Smooth muscle cell (in vitro differentiated cells): ENCODE measurements around the gene PDS5B. TPM values are rescaled to one million over a fixed set of nuclear protein-coding genes. Genes with fewer than 3 reads are reported as not detected.

Experiments used
- DNase-seq: peaks from one replicate; lab custom pipeline; 2025; ENCODE audit not compliant: unreplicated experiment; lab: John Stamatoyannopoulos, UW
- H2AFZ ChIP-seq: fragments of 200-600 bp; sonication (generic); 2 replicates; pipeline ENCODE4 v1.6.0; 2016; ENCODE audit warnings: antibody characterized with exemption, low read depth, mild to moderate bottlenecking
- H3F3A ChIP-seq: fragments of 200-600 bp; sonication (generic); 2 replicates; pipeline ENCODE4 v1.6.0; 2017; ENCODE audit warnings: antibody characterized with exemption, low read depth
- H3K27ac ChIP-seq: fragments of 200-600 bp; sonication (generic); 2 replicates; pipeline ENCODE4 v1.5.1; 2016; ENCODE audit warnings: low read depth, mild to moderate bottlenecking
- H3K27me3 ChIP-seq: fragments of 200-600 bp; sonication (generic); 2 replicates; pipeline ENCODE4 v1.6.1; 2016; ENCODE audit warnings: low read depth, mild to moderate bottlenecking
- H3K36me3 ChIP-seq: fragments of 200-600 bp; sonication (generic); 2 replicates; pipeline ENCODE4 v1.5.1; 2016; ENCODE audit warnings: low read depth
- H3K4me1 ChIP-seq: fragments of 200-600 bp; sonication (generic); 2 replicates; pipeline ENCODE4 v1.5.1; 2016; ENCODE audit warnings: low read depth
- H3K4me2 ChIP-seq: fragments of 200-600 bp; sonication (generic); 2 replicates; pipeline ENCODE4 v1.6.0; 2016; ENCODE audit warnings: mild to moderate bottlenecking
- H3K4me3 ChIP-seq: fragments of 200-600 bp; sonication (generic); 2 replicates; pipeline ENCODE4 v1.5.1; 2016; ENCODE audit warnings: mild to moderate bottlenecking
- H3K79me2 ChIP-seq: fragments of 200-600 bp; sonication (generic); 2 replicates; pipeline ENCODE4 v1.6.0; 2016; ENCODE audit warnings: low read depth, mild to moderate bottlenecking
- H3K9ac ChIP-seq: fragments of 200-600 bp; sonication (generic); 2 replicates; pipeline ENCODE4 v1.6.0; 2016; ENCODE audit warnings: low read depth
- H3K9me3 ChIP-seq: fragments of 200-600 bp; sonication (generic); replicated peaks from 2 replicates; pipeline ENCODE4 v1.5.1; 2016; ENCODE audit warnings: low read depth
- H4K20me1 ChIP-seq: fragments of 200-600 bp; sonication (generic); 2 replicates; pipeline ENCODE4 v1.6.0; 2016; ENCODE audit warnings: low read depth
- CTCF ChIP-seq: fragments of 200-600 bp; sonication (generic); IDR thresholded peaks from 2 replicates; pipeline ENCODE4 v1.5.1; 2017; ENCODE audit warnings: borderline replicate concordance, mild to moderate bottlenecking, antibody characterized with exemption; ENCODE audit not compliant: insufficient read depth, poor library complexity, severe bottlenecking
- WGBS: methylation state at CpG from one replicate; pipeline ENCODE4 v1.1.7; 2016; ENCODE audit warnings: low lambda C conversion rate; 5-methylcytosine and 5-hydroxymethylcytosine counted together
- polyA plus RNA-seq: library from polyadenylated mRNA; unstranded; fragments of >200 nt; fragmentation: Nextera tagmentation; extraction: Ambion mirVana; gene quantifications from 2 replicates; pipeline ENCODE4 v1.2.1, GENCODE V29; 2016
- total RNA-seq: library from RNA; depleted of rRNA; stranded (reverse); fragments of >200 nt; gene quantifications from 2 replicates; pipeline ENCODE4 v1.2.3, GENCODE V29; 2014

Gene PDS5B
- total and polyA plus RNA-seq, 2 experiments from 2014 or later = 20.5 to 38.9 TPM

DNA sequence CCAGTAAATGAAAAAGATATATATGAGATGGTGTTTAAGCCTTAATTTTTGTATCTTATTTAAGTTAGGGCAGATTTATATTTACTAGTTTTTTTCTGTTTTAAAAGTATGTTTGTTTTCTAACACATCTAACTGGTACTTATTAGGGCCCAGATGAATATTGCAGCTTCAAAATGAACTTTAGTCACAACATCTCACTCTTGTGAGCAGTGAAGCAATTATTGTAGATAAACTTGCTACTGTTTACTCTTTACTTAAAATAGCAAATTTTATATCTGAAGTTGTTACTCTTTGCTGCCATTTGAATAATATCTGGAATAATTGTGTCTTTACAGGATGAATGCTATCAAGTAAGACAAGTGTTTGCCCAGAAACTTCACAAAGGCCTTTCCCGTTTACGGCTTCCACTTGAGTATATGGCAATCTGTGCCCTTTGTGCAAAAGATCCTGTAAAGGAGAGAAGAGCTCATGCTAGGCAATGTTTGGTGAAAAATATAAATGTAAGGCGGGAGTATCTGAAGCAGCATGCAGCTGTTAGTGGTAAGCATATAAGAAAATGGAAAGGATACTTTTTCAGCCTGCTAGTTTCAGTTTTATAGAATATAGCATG lies 166.8 kb downstream of the PDS5B start:
- no peaks in the 10 kb centered on the region for H3K27me3 ChIP-seq
- no peak overlapping the region for H3K9ac ChIP-seq
- H3K27ac ChIP-seq = no peak overlapping the region
- H2AFZ ChIP-seq = no peak overlapping the region
- no peak for DNase-seq
- H3F3A ChIP-seq = no peaks in the 10 kb centered on the region
- H3K36me3 ChIP-seq = peaks cover 1% of the 10 kb centered on the region
- H3K9me3 ChIP-seq = no peaks in the 10 kb centered on the region
- H3K4me2 ChIP-seq = no peak overlapping the region
- no peaks in the 10 kb centered on the region for H4K20me1 ChIP-seq
- H3K4me3 ChIP-seq = no peak overlapping the region
- over 99% methylated on average over 3 of the region's 3 CpGs for WGBS
- no peaks in the 10 kb centered on the region for H3K4me1 ChIP-seq
- no peak for TF ChIP-seq CTCF
- H3K79me2 ChIP-seq = peaks cover 5% of the 10 kb centered on the region

DNA sequence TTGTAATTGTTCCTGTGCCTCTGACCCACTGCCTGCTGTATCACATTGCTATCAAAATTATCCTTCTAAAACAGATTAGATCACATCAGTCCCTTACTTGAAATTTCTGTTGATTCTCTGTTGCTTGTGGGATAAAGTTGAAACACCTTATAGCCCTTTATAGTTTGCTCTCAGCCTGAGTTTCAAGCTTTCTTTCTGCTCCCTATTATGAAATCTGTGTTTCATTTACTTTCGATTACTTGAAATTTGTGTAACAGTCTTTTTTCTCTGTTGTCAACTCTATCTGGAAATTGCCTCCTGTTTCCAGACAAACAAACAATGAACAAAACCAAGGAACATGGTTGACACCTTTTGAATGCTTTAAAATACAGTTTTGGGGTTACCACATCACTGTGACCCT lies 167.9 kb downstream of the PDS5B start:
- no peaks in the 10 kb centered on the region for H4K20me1 ChIP-seq
- peaks cover 5% of the 10 kb centered on the region for H3K79me2 ChIP-seq
- no peak for TF ChIP-seq CTCF
- H2AFZ ChIP-seq = no peak overlapping the region
- no peaks in the 10 kb centered on the region for H3K9me3 ChIP-seq
- no peak overlapping the region for H3K4me3 ChIP-seq
- DNase-seq = no peak
- H3F3A ChIP-seq = no peaks in the 10 kb centered on the region
- 100% methylated on average over 1 of the region's 1 CpG for WGBS
- H3K27ac ChIP-seq = no peak overlapping the region
- H3K4me1 ChIP-seq = no peaks in the 10 kb centered on the region
- H3K9ac ChIP-seq = no peak overlapping the region
- peaks cover 7% of the 10 kb centered on the region for H3K36me3 ChIP-seq
- no peaks in the 10 kb centered on the region for H3K27me3 ChIP-seq
- no peak overlapping the region for H3K4me2 ChIP-seq

GRCh38 chr13:32759152-32759551 lies 172.9 kb downstream of the PDS5B start:
- H3F3A ChIP-seq = no peaks in the 10 kb centered on the region
- no peak overlapping the region for H3K4me3 ChIP-seq
- H3K27ac ChIP-seq = no peak overlapping the region
- 82% methylated on average over 2 of the region's 2 CpGs for WGBS
- no peak for TF ChIP-seq CTCF
- no peak overlapping the region for H3K9ac ChIP-seq
- no peaks in the 10 kb centered on the region for H3K79me2 ChIP-seq
- peaks cover 24% of the 10 kb centered on the region for H3K36me3 ChIP-seq
- no peaks in the 10 kb centered on the region for H3K9me3 ChIP-seq
- no peaks in the 10 kb centered on the region for H3K4me1 ChIP-seq
- H3K4me2 ChIP-seq = no peak overlapping the region
- no peak for DNase-seq
- no peak overlapping the region for H2AFZ ChIP-seq
- no peaks in the 10 kb centered on the region for H3K27me3 ChIP-seq
- H4K20me1 ChIP-seq = no peaks in the 10 kb centered on the region

GRCh38 chr13:32761472-32761871 lies 175.2 kb downstream of the PDS5B start:
- H3K4me2 ChIP-seq = no peak overlapping the region
- no peaks in the 10 kb centered on the region for H4K20me1 ChIP-seq
- no peak overlapping the region for H2AFZ ChIP-seq
- 97% methylated on average over 2 of the region's 2 CpGs for WGBS
- H3K9ac ChIP-seq = no peak overlapping the region
- no peaks in the 10 kb centered on the region for H3K79me2 ChIP-seq
- no peaks in the 10 kb centered on the region for H3K27me3 ChIP-seq
- H3K4me3 ChIP-seq = no peak overlapping the region
- peaks cover 24% of the 10 kb centered on the region for H3K36me3 ChIP-seq
- TF ChIP-seq CTCF = no peak
- no peak overlapping the region for H3K27ac ChIP-seq
- no peaks in the 10 kb centered on the region for H3K9me3 ChIP-seq
- DNase-seq = no peak
- no peaks in the 10 kb centered on the region for H3F3A ChIP-seq
- H3K4me1 ChIP-seq = no peaks in the 10 kb centered on the region
